ENCODE results near the gene ACSF3.

The ACSF3 gene

GRCh38 chr16:89094880-89095258 lies 1.2 kb downstream of the ACSF3 start:
- DNase-seq, result no peak

GRCh38 chr16:89095491-89095951 lies 1.9 kb downstream of the ACSF3 start:
- DNase-seq, result no peak

GRCh38 chr16:89096042-89096717 lies 2.5 kb downstream of the ACSF3 start:
- DNase-seq, result no peak

- no peak for DNase-seq
Measured at GRCh38 chr16:89096768-89097391, 3.2 kb downstream of the ACSF3 start.

GRCh38 chr16:89097392-89097772 lies 3.7 kb downstream of the ACSF3 start:
- DNase-seq, result no peak

GRCh38 chr16:89098767-89099430 lies 5.2 kb downstream of the ACSF3 start:
- no peak for DNase-seq

GRCh38 chr16:89099905-89100304 lies 6.3 kb downstream of the ACSF3 start:
- DNase-seq, result no peak

GRCh38 chr16:89100601-89101302 lies 7.1 kb downstream of the ACSF3 start:
- no peak for DNase-seq

- no peak for DNase-seq
Measured at GRCh38 chr16:89101303-89102040, 7.8 kb downstream of the ACSF3 start.

- no peak for DNase-seq
Measured at GRCh38 chr16:89102041-89102471, 8.4 kb downstream of the ACSF3 start.

GRCh38 chr16:89102481-89103073 lies 8.9 kb downstream of the ACSF3 start:
- DNase-seq, result no peak

GRCh38 chr16:89103156-89103555 lies 9.5 kb downstream of the ACSF3 start:
- DNase-seq, result no peak

- no peak for DNase-seq
Measured at GRCh38 chr16:89103781-89104180, 10.1 kb downstream of the ACSF3 start.

- no peak for DNase-seq
Measured at GRCh38 chr16:89104303-89104702, 10.7 kb downstream of the ACSF3 start.

- DNase-seq, result no peak
Measured at GRCh38 chr16:89104930-89105571, 11.4 kb downstream of the ACSF3 start.

- no peak for DNase-seq
Measured at GRCh38 chr16:89105599-89106151, 12.0 kb downstream of the ACSF3 start.

- no peak for DNase-seq
Measured at GRCh38 chr16:89106533-89107202, 13.0 kb downstream of the ACSF3 start.

- DNase-seq, result no peak
Measured at GRCh38 chr16:89107203-89107582, 13.5 kb downstream of the ACSF3 start.

- no peak for DNase-seq
Measured at GRCh38 chr16:89108416-89108815, 14.8 kb downstream of the ACSF3 start.

GRCh38 chr16:89110641-89111040 lies 17.0 kb downstream of the ACSF3 start:
- no peak for DNase-seq

Data from hypothalamus (tissue), 51 donors.